Breast epithelium (tissue), 3 donors: ENCODE measurements around the gene BABAM2.

ENCODE experiments used
- POLR2A ChIP-seq: fragments of 450-650 bp; IDR thresholded peaks from one replicate; pipeline ENCODE4 v1.6.1; 2016; ENCODE audit warnings: antibody characterized with exemption, mild to moderate bottlenecking, moderate library complexity
- POLR2AphosphoS5 ChIP-seq, 3 donors: sonication (generic); formaldehyde crosslinking; IDR thresholded peaks; one replicate each; pipeline ENCODE4 v1.6.1; 2017; ENCODE audit warnings: antibody characterized with exemption in 3 of 3
- TF ChIP-seq, protein P1 (sequence below), 3 donors: fragments of 450-650 bp; IDR thresholded peaks; one replicate each; pipeline ENCODE4 v1.5.1; 2016 to 2017; ENCODE audit warnings: antibody characterized with exemption in 3 of 3, mild to moderate bottlenecking in 3 of 3, moderate library complexity in 3 of 3

DNA sequence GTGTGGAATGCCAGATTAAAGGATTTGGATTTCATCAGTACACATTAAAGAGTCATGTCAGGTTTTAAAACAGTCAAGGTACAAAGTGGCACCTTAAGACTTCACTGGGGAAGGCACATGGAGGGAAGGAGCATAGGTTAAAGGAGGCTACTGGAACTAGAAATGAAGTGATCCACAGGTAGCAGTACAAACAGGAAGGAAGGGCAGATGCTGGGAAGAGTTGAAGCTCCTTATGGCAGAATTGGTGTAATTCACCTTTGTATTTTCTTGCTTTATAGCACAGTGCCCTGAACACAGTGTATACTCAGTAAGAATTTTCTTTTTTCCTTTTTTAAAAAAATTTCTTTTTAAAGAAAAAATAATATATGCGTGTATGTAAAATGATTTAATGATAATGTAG is 177.1 kb downstream of the BABAM2 start:
- TF ChIP-seq POLR2A (no peak), POLR2AphosphoS5 (IDR thresholded peaks at IDR 0.05) (no peak)
- TF ChIP-seq, protein P1, sequence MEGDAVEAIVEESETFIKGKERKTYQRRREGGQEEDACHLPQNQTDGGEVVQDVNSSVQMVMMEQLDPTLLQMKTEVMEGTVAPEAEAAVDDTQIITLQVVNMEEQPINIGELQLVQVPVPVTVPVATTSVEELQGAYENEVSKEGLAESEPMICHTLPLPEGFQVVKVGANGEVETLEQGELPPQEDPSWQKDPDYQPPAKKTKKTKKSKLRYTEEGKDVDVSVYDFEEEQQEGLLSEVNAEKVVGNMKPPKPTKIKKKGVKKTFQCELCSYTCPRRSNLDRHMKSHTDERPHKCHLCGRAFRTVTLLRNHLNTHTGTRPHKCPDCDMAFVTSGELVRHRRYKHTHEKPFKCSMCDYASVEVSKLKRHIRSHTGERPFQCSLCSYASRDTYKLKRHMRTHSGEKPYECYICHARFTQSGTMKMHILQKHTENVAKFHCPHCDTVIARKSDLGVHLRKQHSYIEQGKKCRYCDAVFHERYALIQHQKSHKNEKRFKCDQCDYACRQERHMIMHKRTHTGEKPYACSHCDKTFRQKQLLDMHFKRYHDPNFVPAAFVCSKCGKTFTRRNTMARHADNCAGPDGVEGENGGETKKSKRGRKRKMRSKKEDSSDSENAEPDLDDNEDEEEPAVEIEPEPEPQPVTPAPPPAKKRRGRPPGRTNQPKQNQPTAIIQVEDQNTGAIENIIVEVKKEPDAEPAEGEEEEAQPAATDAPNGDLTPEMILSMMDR (IDR thresholded peaks at IDR 0.05): no peak
